GM21528 (cell line): ENCODE data around the gene KLHL29.
"Not testable (repeated sequence)": the region's sequence is repeated elsewhere in the genome, so short reads cannot be mapped to it uniquely, and the experiment has no call there.

ENCODE experiments used
- ATAC-seq: cut with Tn5 transposase; IDR thresholded peaks from one replicate; pipeline ENCODE4 v1.9.1; 2021; ENCODE audit warnings: mild to moderate bottlenecking, moderate library complexity; ENCODE audit not compliant: unreplicated experiment, low FRiP score

KLHL29 gene

DNA sequence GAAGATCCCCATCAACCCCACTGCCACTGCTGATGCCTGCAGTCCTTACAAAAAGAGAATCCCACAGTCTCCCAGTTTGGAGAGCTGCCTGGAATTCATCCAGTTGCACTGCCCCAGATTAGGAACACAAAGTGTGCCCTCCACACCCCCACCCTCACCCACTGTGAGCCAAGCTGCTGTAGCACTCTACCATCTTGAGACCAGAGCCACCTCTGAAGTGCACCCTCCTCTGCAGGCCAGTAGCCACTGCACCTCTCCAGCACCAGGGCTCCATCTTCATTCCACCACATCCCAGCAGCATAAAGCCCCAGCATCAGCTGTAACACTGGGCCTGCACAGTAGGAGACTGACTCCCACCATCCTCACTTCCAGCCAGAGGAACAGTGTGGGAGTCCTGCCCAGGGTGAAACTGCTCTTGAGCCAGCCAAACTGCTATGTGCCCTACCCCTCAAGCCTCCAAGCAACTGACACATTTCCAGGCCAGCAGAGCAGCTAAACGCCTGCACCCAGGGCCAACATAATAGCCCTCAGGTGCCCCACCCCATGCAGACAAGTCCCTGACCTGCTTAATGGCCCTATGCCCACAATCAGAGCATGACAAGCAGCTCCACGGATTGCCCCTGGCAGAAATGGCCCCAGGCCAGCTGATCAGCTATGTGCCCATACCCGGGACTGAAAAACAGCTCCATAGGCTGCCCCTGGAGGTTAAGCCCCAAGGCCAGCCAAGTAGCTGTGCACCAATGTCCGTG, 335.9 kb downstream of the KLHL29 start:
- ATAC-seq = no peak

DNA sequence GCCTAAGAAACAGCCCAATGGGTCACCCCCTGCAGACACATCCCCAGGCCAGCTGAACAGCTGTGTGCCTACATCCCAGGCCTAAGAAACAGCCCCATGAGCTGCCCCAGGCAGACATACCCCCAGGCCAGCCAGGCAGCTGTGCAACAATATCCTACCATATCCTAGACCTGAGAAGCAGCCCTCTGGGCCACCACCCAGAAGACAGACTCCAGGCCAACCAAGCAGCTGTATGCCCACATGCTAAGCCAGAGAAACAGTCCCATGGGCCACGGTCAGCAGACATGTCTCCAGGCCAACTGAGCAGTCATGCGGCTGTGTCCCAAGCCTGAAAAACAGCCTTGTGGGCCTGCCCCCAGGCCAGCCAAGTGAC, 336.5 kb downstream of the KLHL29 start:
- no peak for ATAC-seq

DNA sequence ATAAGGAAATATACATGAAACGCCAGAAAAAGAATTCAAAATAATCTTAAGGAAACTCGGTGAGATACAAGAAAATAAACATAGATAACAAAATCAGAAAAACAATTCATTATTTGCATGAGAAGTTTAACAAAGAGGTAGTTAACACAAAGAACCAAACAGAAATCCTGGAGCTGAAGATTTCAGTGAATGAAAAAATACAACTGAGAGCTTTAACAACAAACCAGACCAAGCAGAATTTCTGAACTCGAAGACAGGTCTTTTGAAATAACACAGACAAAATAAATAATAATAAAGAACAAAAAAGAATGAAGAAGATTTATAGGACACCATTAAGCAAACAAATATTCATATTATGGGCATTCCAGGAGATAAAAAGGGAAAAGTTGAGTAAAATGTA, 337.3 kb downstream of the KLHL29 start:
- no peak for ATAC-seq

DNA sequence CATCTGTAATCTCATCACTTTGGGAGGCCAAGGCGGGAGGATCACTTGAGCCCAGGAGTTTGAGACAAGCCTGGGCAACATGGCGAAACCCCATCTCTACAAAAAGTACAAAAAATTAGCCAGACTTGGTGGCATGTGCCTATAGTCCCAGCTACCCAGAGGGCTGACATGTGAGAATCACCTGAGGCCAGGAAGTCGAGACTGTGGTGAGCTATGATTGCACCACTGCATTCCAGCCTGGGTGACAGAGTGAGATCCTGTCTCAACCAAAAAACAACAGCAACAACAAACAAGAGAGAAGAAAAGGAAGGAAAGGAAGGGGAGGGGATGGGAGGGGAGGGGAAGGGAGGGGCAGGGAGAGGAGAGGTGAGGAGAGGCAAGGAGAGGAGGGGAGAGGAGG, 338.1 kb downstream of the KLHL29 start:
- not testable (repeated sequence) for ATAC-seq

DNA sequence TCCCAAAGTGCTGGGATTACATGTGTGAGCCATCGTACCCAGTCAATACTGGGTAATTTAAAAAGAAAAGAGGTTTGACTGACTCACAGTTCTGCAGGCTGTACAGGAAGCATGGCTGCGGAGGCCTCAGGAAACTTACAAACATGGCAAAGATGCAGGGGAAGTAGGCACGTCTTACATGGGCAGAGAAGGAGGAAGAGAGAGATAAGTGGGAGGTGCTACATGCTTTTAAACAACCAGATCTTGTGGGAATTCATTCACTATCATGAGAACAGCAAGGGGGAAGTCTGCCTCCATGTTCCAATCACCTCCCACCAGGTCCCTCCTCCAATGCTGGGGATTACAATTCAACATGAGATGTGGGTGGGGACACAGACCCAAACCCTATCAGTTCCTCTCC, 349.4 kb downstream of the KLHL29 start:
- no peak for ATAC-seq

DNA sequence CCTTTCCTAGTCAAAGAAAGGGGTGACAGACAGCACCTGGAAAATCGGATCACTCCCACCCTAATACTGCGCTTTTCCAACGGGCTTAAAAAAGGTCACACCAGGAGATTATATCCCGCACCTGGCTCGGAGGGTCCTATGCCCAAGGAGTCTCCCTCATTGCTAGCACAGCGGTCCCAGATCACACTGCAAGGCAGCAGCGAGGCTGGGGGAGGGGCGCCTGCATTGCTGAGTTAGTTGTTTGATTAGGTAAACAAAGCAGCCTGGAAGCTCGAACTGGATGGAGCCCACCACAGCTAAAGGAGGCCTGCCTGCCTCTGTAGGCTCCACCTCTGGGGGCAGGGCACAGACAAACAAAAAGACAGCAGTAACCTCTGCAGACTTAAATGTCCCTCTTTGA, 351.8 kb downstream of the KLHL29 start:
- ATAC-seq = not testable (repeated sequence)

DNA sequence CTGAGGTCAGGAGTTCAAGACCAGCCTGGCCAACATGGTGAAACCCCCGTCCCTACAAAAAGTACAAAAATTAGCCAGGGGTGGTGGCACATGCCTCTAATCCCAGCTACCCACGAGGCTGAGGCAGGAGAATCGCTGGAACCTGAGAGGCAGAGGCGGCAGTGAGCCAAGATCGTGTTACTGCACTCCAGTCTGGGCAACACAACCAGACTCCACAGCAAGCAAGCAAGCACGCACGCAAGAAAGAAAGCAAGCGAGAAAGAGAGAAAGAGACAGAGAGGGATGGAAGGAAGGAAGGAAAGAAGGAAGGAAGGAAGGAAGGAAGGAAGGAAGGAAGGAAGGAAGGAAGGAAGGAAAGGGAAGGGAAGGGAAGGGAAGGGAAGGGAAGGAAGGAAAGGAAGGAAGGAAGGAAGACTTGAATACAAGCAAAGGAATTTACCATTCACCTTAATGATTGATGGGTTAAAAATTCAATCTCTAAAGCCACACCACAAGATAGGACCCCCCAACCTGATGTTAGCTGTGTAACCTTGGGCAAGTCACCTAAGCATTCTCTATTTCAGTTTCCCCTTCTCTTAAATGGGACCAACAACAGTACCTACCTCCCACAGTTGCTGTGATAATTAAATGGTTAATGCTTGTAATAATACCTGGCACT, 360.2 kb downstream of the KLHL29 start:
- ATAC-seq = no peak

DNA sequence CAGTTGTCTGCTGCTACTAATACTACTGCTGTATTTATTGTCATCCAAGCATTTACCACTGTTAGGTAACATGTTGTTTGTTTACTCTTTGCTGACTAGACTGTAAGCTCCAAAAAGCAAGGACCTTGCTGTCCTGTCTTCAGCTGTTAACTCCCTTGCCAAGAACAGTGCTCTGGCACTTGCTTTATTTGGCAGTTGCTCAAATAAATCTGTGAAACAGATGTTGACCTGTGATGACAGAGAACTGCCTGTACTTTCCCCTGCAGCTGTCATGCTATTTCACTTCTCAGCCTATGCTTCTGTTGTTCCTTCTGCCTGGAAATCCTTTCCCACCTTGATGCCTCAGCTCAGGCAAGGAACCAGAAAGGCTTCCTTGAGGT, 360.7 kb downstream of the KLHL29 start:
- no peak for ATAC-seq

DNA sequence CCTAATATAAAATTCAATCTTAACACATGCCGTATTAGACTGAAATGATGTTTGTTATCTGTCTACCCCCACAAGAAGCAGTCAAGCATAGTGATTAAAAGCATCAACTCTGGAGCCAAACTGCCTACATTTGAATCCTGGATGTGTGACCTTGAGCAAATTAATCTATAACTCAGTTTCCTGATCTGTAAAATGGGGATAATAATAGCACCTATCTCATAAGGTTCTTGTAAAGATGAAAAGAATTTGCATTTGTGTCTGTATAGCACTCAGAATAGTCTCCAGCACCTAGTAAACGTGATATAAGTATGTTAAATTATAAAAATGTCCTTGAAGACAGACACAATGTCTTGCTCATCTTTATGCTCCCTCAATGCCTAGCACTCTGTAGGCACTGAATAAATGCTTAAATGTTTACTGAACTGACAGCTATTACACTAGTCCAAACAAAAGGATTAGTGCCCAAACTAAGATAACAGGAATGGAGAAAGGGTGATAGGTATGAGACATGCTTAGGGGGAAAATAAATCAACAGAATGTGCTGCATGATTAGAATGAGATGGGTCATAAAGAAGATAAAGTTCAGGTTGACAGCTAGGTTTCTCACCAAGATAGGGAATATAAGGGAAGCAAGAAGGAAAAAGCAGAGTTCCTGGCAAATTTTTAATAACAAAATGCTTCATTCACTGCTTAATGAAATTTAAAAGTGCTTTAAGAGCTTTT, 361.3 kb downstream of the KLHL29 start:
- no peak for ATAC-seq

DNA sequence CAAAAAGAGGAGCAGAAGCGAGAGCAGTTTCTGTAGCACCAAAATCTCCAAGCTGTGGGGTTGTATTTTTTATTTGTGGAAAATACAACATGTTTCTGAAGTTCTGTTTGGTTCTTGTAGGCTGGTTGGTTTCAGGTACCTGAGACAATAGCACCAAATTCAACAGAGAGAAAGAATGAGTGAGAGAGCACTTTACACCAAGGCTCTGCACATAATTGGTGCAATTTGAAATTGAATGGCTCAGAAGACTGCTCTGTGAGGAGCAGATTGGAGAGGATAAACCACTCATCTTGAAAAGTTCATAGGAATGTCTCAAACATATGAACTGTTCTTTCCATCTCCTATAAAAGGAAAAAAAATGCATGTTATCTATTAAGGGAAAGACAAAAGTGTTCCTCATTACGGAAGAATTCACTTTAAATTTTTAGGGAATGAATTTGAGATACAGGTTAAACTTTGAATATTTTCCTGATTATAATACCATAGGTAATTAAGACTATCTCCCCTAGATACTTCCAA, 366.8 kb downstream of the KLHL29 start:
- no peak for ATAC-seq

DNA sequence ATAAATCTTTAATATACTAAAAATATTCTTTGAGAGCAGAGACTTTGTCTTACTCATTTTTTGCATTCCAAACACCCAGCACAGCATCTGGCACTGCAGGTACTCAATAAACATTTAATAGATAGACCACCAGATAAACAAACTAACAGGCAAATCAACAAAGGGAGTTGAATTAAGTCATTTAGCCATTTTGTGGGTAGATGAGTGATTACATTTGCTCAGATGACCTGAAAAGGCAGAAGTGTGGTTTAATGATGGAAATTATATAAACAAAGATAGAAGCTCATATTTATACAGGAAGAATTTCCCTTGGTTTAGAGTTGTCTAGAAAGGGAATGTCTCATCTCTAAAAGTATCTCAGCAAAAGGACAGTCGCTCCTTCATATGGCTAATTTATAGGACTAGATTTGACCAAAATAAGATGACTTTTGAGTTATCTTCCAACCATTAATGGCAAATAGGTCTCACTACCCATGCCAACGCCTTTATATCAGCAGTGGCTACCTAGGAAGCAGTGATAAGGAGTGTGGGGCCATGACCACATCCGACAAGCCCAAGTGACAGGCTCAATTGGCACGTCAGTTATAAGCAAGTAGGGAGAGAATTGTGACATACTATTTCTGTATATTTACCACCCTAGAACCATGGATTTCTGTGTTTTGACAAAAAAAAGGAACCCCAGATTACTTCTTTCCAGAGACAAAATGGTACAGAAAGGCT, 368.5 kb downstream of the KLHL29 start:
- ATAC-seq = no peak

DNA sequence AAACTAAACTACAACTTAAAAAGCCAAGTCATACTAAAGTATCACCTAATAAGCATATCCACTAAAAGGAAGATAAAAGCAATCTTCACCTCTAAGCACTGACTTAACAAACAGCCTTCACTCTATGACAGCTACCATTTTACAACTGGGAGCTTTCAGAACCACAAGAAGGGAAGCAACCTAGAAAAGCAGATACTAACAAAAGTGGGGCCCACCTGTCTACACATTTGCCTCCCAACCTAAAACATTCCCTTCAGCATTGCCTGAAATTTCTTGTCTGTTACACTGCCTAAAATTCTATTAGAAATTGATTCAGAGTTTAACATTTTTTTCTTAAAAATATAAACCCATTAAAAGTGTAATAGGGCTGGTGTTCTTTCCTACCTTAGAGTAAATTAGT, 370.0 kb downstream of the KLHL29 start:
- no peak for ATAC-seq

DNA sequence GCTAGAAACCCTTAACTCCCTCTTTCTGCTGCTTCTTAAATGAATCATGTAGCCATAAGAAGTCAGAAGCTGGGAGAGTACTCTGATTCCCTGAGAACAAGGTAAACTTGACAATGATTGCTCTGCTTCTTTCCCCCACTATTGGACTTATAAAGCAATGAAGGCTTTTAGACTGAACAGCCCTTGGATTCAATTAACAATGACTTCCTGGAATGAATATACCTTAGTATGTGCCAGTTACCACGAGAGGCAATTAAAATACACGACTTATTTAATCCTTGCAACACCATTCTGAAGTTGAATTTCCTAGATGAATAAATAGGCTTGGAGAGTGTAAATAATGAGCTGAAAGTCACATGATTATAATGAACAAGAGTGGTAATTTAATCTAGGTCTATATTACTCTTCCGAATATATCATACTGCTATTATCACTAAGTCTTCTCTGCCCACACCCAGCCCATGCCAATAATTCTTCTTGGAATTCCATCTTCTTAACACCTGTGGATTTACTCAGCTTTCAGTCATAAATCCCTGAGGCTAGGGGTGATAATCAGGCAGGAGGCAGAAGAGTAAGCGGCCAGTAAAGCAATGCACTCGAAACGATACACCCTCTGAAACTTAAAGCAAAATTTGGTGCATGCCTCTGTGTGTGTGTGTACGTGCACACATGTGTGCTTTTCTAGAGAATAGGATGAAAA, 371.8 kb downstream of the KLHL29 start:
- no peak for ATAC-seq

DNA sequence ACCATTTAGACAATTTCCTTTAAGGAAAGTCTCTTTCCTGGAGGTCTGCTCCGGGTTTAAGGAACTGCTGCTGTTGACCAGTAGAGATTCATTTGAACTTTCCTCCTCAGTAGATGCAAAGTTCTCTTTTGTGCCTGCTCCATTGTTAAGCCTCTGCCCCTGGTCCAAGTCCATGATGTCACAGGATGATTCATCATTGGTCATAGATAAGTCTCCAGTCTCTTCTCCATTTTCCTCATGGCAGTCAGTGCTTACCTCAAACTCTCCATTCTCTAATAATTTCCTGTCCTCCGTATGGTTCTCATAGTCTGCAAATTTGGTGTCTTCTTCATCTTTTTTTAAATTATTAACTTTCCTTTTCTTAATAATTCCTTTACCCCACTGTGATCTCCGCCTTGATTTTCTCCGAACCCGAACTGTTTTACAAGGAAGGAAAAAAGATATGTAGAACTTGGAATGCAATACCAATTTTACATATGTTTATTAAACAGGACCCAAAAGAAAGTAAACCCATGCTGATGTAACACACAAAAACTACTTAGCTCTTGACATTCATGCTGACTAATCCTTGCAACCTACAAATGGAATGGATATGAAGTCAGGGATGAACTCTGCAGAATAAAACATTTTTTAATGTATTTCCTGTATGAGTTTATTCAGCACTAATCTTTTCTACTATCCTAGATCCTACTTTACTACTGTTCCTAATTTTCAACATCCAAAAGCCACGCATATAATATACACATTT, 372.9 kb downstream of the KLHL29 start:
- ATAC-seq = no peak
